ENCODE results near the gene BNIP2.

The BNIP2 gene

GRCh38 chr15:59686389-59686788 is 2.7 kb downstream of the BNIP2 start:
- Histone ChIP-seq H3K36me3 (ENCODE audit: insufficient read depth, low read length) (peaks cover 12% of the 10 kb centered on the region), H3K27me3 (ENCODE audit: insufficient read depth, low read length, poor library complexity, severe bottlenecking) (no peaks in the 10 kb centered on the region), H4K20me1 (ENCODE audit: insufficient read depth, low read length, poor library complexity, severe bottlenecking) (peaks cover 68% of the 10 kb centered on the region), H3K79me2 (ENCODE audit: insufficient read depth, low read length) (peaks cover 74% of the 10 kb centered on the region), H3K9me3 (ENCODE audit: insufficient read depth, low read depth, low read length) (no peaks in the 10 kb centered on the region), H3F3A (ENCODE audit: low read depth) (no peaks in the 10 kb centered on the region), H3K4me3 (ENCODE audit: low read length, poor library complexity, severe bottlenecking) (peak overlapping the region; percentile 78), H3K9me2 (replicated peaks; ENCODE audit: low read depth, low read length) (no peaks in the 10 kb centered on the region), H3K9ac (ENCODE audit: low read depth, low read length, poor library complexity, severe bottlenecking) (peak overlapping the region; percentile 44), H2AFZ (ENCODE audit: low read length) (no peak overlapping the region), H3K4me2 (ENCODE audit: low read depth, low read length, poor library complexity, severe bottlenecking) (peak overlapping the region; percentile 98), H3K4me1 (ENCODE audit: insufficient read depth, low read length, poor library complexity, severe bottlenecking) (peaks cover 42% of the 10 kb centered on the region)
- TF ChIP-seq EZH2phosphoT487 (IDR thresholded peaks at IDR 0.05; ENCODE audit: borderline replicate concordance) = no peak
- TF ChIP-seq, protein P1, sequence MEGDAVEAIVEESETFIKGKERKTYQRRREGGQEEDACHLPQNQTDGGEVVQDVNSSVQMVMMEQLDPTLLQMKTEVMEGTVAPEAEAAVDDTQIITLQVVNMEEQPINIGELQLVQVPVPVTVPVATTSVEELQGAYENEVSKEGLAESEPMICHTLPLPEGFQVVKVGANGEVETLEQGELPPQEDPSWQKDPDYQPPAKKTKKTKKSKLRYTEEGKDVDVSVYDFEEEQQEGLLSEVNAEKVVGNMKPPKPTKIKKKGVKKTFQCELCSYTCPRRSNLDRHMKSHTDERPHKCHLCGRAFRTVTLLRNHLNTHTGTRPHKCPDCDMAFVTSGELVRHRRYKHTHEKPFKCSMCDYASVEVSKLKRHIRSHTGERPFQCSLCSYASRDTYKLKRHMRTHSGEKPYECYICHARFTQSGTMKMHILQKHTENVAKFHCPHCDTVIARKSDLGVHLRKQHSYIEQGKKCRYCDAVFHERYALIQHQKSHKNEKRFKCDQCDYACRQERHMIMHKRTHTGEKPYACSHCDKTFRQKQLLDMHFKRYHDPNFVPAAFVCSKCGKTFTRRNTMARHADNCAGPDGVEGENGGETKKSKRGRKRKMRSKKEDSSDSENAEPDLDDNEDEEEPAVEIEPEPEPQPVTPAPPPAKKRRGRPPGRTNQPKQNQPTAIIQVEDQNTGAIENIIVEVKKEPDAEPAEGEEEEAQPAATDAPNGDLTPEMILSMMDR (conservative IDR thresholded peaks at IDR 0.05; ENCODE audit: low read length) = no peak

GRCh38 chr15:59685737-59686297 is 3.3 kb downstream of the BNIP2 start:
- Histone ChIP-seq H3K9me2 (replicated peaks; ENCODE audit: low read depth, low read length) (no peaks in the 10 kb centered on the region), H4K20me1 (ENCODE audit: insufficient read depth, low read length, poor library complexity, severe bottlenecking) (peaks cover 68% of the 10 kb centered on the region), H3K79me2 (ENCODE audit: insufficient read depth, low read length) (peaks cover 80% of the 10 kb centered on the region), H3K9me3 (ENCODE audit: insufficient read depth, low read depth, low read length) (no peaks in the 10 kb centered on the region), H3K4me3 (ENCODE audit: low read length, poor library complexity, severe bottlenecking) (peak overlapping the region; percentile 78), H2AFZ (ENCODE audit: low read length) (no peak overlapping the region), H3K4me2 (ENCODE audit: low read depth, low read length, poor library complexity, severe bottlenecking) (peak overlapping the region; percentile 98), H3K4me1 (ENCODE audit: insufficient read depth, low read length, poor library complexity, severe bottlenecking) (peaks cover 42% of the 10 kb centered on the region), H3K36me3 (ENCODE audit: insufficient read depth, low read length) (peaks cover 17% of the 10 kb centered on the region), H3F3A (ENCODE audit: low read depth) (no peaks in the 10 kb centered on the region), H3K27me3 (ENCODE audit: insufficient read depth, low read length, poor library complexity, severe bottlenecking) (no peaks in the 10 kb centered on the region), H3K9ac (ENCODE audit: low read depth, low read length, poor library complexity, severe bottlenecking) (peak overlapping the region; percentile 44)
- TF ChIP-seq, protein P1 (conservative IDR thresholded peaks at IDR 0.05; ENCODE audit: low read length) = no peak
- no peak for TF ChIP-seq EZH2phosphoT487 (IDR thresholded peaks at IDR 0.05; ENCODE audit: borderline replicate concordance)

GRCh38 chr15:59680870-59681269 is 8.2 kb downstream of the BNIP2 start:
- H3K9me3 ChIP-seq (ENCODE audit: insufficient read depth, low read depth, low read length) = no peaks in the 10 kb centered on the region
- peaks cover 27% of the 10 kb centered on the region for H3K4me1 ChIP-seq (ENCODE audit: insufficient read depth, low read length, poor library complexity, severe bottlenecking)
- H3K9me2 ChIP-seq (replicated peaks; ENCODE audit: low read depth, low read length) = no peaks in the 10 kb centered on the region
- peaks cover 67% of the 10 kb centered on the region for H3K36me3 ChIP-seq (ENCODE audit: insufficient read depth, low read length)
- TF ChIP-seq EZH2phosphoT487 (IDR thresholded peaks at IDR 0.05; ENCODE audit: borderline replicate concordance) = no peak
- TF ChIP-seq, protein P1 (conservative IDR thresholded peaks at IDR 0.05; ENCODE audit: low read length) = no peak
- peaks cover 65% of the 10 kb centered on the region for H3K79me2 ChIP-seq (ENCODE audit: insufficient read depth, low read length)
- no peak overlapping the region for H3K4me3 ChIP-seq (ENCODE audit: low read length, poor library complexity, severe bottlenecking)
- no peak overlapping the region for H3K4me2 ChIP-seq (ENCODE audit: low read depth, low read length, poor library complexity, severe bottlenecking)
- H3K27me3 ChIP-seq (ENCODE audit: insufficient read depth, low read length, poor library complexity, severe bottlenecking) = no peaks in the 10 kb centered on the region
- no peak overlapping the region for H3K9ac ChIP-seq (ENCODE audit: low read depth, low read length, poor library complexity, severe bottlenecking)
- H3F3A ChIP-seq (ENCODE audit: low read depth) = no peaks in the 10 kb centered on the region
- no peak overlapping the region for H2AFZ ChIP-seq (ENCODE audit: low read length)
- peaks cover 42% of the 10 kb centered on the region for H4K20me1 ChIP-seq (ENCODE audit: insufficient read depth, low read length, poor library complexity, severe bottlenecking)
